HCT116 (cell line): ENCODE measurements around the gene KIF3C. TPM values are rescaled to one million over a fixed set of nuclear protein-coding genes. Genes with fewer than 3 reads are reported as not detected.
"Not testable (repeated sequence)": the region's sequence is repeated elsewhere in the genome, so short reads cannot be mapped to it uniquely, and the experiment has no call there.

Experiments
- ATAC-seq: fragments of 200-7000 bp; cut with Tn5 transposase; 2 replicates; pipeline ENCODE4 v1.9.1; 2020; ENCODE audit warnings: mild to moderate bottlenecking, moderate library complexity
- BruUV-seq: library from RNA; stranded (reverse); fragments of 400-500 nt; replicated peaks from 2 replicates; lab custom pipeline; 2021; lab: Mats Ljungman, UMichigan
- CTCF ChIA-PET: fragments of 300-600 bp; sonication (Branson Sonifier 250); formaldehyde crosslinking; loops from one replicate; lab custom pipeline; 2021; ENCODE audit warnings: antibody characterized with exemption; lab: Charles Lee
- POLR2A ChIA-PET: fragments of 300-600, 350-600 bp; sonication (Branson Sonifier 250); formaldehyde crosslinking; loops from one replicate; lab custom pipeline; 2021; ENCODE audit warnings: antibody characterized with exemption; lab: Charles Lee
- RAD21 ChIA-PET, 2 experiments: fragments of 300-600 bp; sonication (Branson Sonifier 250); formaldehyde crosslinking; loops; one replicate each; lab custom pipeline; 2023; ENCODE audit warnings: low total read pairs in 2 of 2; ENCODE audit not compliant: uncharacterized antibody in 2 of 2, unreplicated experiment in 2 of 2, low non-redundant PET in 1 of 2; lab: Charles Lee
- DNase-seq: peaks from one replicate; pipeline ENCODE4 v3.0.0-alpha.2; 2010; ENCODE audit warnings: low read depth, low spot score
- H2AFZ ChIP-seq: fragments of 200-600 bp; shearing (Covaris generic), sonication (generic); 2 replicates; pipeline ENCODE4 v1.6.1; 2017; ENCODE audit warnings: low read depth, mixed run types, mixed read lengths, antibody characterized with exemption, low read length; ENCODE audit not compliant: poor library complexity, severe bottlenecking
- H3K27ac ChIP-seq: 2 replicates; pipeline ENCODE4 v1.5.1; 2012; ENCODE audit warnings: low read depth, low read length
- H3K27me3 ChIP-seq: fragments of 200-600 bp; sonication (generic); 2 replicates; pipeline ENCODE4 v1.6.1; 2016; ENCODE audit warnings: mixed run types, low read length, mixed read lengths; ENCODE audit not compliant: insufficient read depth
- H3K36me3 ChIP-seq, 2 experiments: fragments of 200-500 bp in 1 of 2; fragments of 200-600 bp in 1 of 2; sonication (Bioruptor generic) in 1 of 2; sonication (generic) in 1 of 2; 2 replicates each; pipeline versions ENCODE4 v1.5.1 to v1.6.1; 2014 to 2016; ENCODE audit warnings: low read length in 2 of 2, inconsistent platforms in 1 of 2, mixed read lengths in 1 of 2, mixed run types in 1 of 2; ENCODE audit not compliant: insufficient read depth in 2 of 2, control insufficient read depth in 1 of 2
- H3K4me1 ChIP-seq, 2 experiments: fragments of 200-600 bp in 1 of 2; sonication (generic) in 1 of 2; 2 replicates each; pipeline versions ENCODE4 v1.5.1 to v1.6.1; 2012 to 2017; ENCODE audit warnings: low read length in 2 of 2, inconsistent platforms in 1 of 2, mild to moderate bottlenecking in 1 of 2, mixed read lengths in 1 of 2, mixed run types in 1 of 2, moderate library complexity in 1 of 2; ENCODE audit not compliant: insufficient read depth in 2 of 2, control insufficient read depth in 1 of 2
- H3K4me2 ChIP-seq: fragments of 200-600 bp; sonication (generic); 2 replicates; pipeline ENCODE4 v1.6.1; 2017; ENCODE audit warnings: mixed run types, low read length, mixed read lengths
- H3K4me3 ChIP-seq, 2 experiments: fragments of 200-600 bp in 1 of 2; sonication (generic) in 1 of 2; replicated peaks in 1 of 2; 2 replicates each; pipeline ENCODE4 v1.5.1; 2011 to 2016; ENCODE audit warnings: low read length in 2 of 2, control low read depth in 1 of 2, low read depth in 1 of 2, mild to moderate bottlenecking in 1 of 2, mixed read lengths in 1 of 2, mixed run types in 1 of 2
- H3K79me2 ChIP-seq: fragments of 200-600 bp; sonication (generic); 2 replicates; pipeline ENCODE4 v1.6.1; 2017; ENCODE audit warnings: mild to moderate bottlenecking, mixed run types, low read length, moderate library complexity, mixed read lengths; ENCODE audit not compliant: insufficient read depth
- H3K9ac ChIP-seq: fragments of 200-600 bp; sonication (generic); 2 replicates; pipeline ENCODE4 v1.6.1; 2016; ENCODE audit warnings: low read length, mixed read lengths
- H3K9me2 ChIP-seq: fragments of 200-600 bp; sonication (generic), shearing (Covaris generic); 2 replicates; pipeline ENCODE4 v1.6.1; 2017; ENCODE audit warnings: mixed run types, mild to moderate bottlenecking, moderate library complexity; ENCODE audit not compliant: insufficient read depth
- H3K9me3 ChIP-seq, 2 experiments: fragments of 200-500 bp in 1 of 2; fragments of 200-600 bp in 1 of 2; sonication (Bioruptor generic) in 1 of 2; sonication (generic) in 1 of 2; 2 replicates each; pipeline ENCODE4 v1.6.1; 2014 to 2017; ENCODE audit warnings: low read length in 2 of 2, mixed read lengths in 2 of 2, inconsistent platforms in 1 of 2, low read depth in 1 of 2, mild to moderate bottlenecking in 1 of 2, mixed run types in 1 of 2, moderate library complexity in 1 of 2; ENCODE audit not compliant: control insufficient read depth in 1 of 2, insufficient read depth in 1 of 2
- H4K20me1 ChIP-seq: fragments of 200-600 bp; sonication (generic), shearing (Covaris generic); 2 replicates; pipeline ENCODE4 v1.6.1; 2017; ENCODE audit warnings: mixed run types, mild to moderate bottlenecking, moderate library complexity; ENCODE audit not compliant: insufficient read depth
- CBX3 ChIP-seq: IDR thresholded peaks from 2 replicates; pipeline ENCODE4 v1.6.1; 2012; ENCODE audit warnings: low read depth
- CEBPB ChIP-seq: IDR thresholded peaks from 2 replicates; pipeline ENCODE4 v1.6.1; 2012; ENCODE audit warnings: low read depth
- EGR1 ChIP-seq: IDR thresholded peaks from 2 replicates; pipeline ENCODE4 v1.6.1; 2012; ENCODE audit warnings: low read depth
- ELF1 ChIP-seq: IDR thresholded peaks from 2 replicates; pipeline ENCODE4 v1.6.1; 2012; ENCODE audit warnings: low read depth, borderline replicate concordance
- EZH2 ChIP-seq: fragments of 200-600 bp; sonication (generic); IDR thresholded peaks from 2 replicates; pipeline ENCODE4 v1.6.1; 2017; ENCODE audit warnings: antibody characterized with exemption, mixed run types
- EZH2phosphoT487 ChIP-seq: fragments of 200-600 bp; IDR thresholded peaks from 2 replicates; pipeline ENCODE4 v1.6.1; 2018; ENCODE audit warnings: antibody characterized with exemption, borderline replicate concordance
- POLR2A ChIP-seq: IDR thresholded peaks from 2 replicates; pipeline ENCODE4 v1.7.0; 2011; ENCODE audit warnings: borderline replicate concordance; ENCODE audit not compliant: insufficient read depth, insufficient read length; ENCODE audit errors: extremely low read depth
- POLR2AphosphoS5 ChIP-seq: IDR thresholded peaks from 2 replicates; pipeline ENCODE4 v1.6.1; 2011; ENCODE audit warnings: mild to moderate bottlenecking, low read depth, low read length, moderate library complexity
- SP1 ChIP-seq: IDR thresholded peaks from 2 replicates; pipeline ENCODE4 v1.6.1; 2012; ENCODE audit warnings: low read depth
- SRF ChIP-seq: IDR thresholded peaks from 2 replicates; pipeline ENCODE4 v1.6.1; 2012; ENCODE audit warnings: low read depth
- YY1 ChIP-seq: IDR thresholded peaks from 2 replicates; pipeline ENCODE4 v1.6.1; 2011; ENCODE audit warnings: low read length, low read depth, moderate library complexity, mild to moderate bottlenecking; ENCODE audit not compliant: insufficient replicate concordance; ENCODE audit errors: extremely low read depth
- ZFX ChIP-seq: fragments of 450-650 bp; IDR thresholded peaks from 2 replicates; pipeline ENCODE4 v1.6.1; 2017
- intact Hi-C: fragments of 100-400 bp; cut with micrococcal nuclease; formaldehyde crosslinking; loops from 2 replicates; pipeline ENCODE4 v1.10.0; 2022
- total RNA-seq: library from RNA; stranded (reverse); gene quantifications from one replicate; pipeline ENCODE4 v1.2.1, GENCODE V29; 2021; ENCODE audit not compliant: unreplicated experiment
- TF ChIP-seq, protein P1 (sequence below): IDR thresholded peaks from 2 replicates; pipeline ENCODE4 v1.6.1; 2012; ENCODE audit warnings: low read depth
- TF ChIP-seq, protein P2 (sequence below): IDR thresholded peaks from 2 replicates; pipeline ENCODE4 v1.6.1; 2012
- TF ChIP-seq, protein P3 (sequence below): IDR thresholded peaks from 2 replicates; pipeline ENCODE4 v1.6.1; 2012

Gene KIF3C
- total RNA-seq, 1 experiment from 2014 or later, result 5.4 TPM

DNA sequence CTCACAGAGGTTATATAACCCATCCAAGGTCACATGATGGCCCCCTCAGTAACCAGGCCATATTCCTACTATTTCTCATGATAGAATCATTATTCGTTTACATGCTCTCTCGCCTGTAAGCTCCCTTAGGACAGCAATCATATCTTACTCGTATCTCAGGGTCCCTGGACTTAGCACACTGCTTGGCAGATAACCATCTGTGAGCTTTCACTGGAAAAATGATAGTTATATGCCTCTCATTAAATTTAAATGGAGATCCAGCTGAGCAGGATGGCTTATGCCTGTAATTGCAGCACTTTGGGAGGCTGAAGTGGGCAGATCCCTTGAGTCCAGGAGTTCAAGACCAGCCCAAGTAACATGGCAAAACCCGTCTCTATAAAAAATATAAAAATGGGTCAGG lies 21.9 kb downstream of the KIF3C start:
- no peak overlapping the region for H3K4me3 ChIP-seq
- BruUV-seq, result no TSS peak
- no peak overlapping the region for H3K27ac ChIP-seq
- no peaks in the 10 kb centered on the region for H3K79me2 ChIP-seq
- H3K36me3 ChIP-seq, result no peaks in the 10 kb centered on the region
- POLR2A ChIA-PET, result no interaction called here
- H4K20me1 ChIP-seq, result no peaks in the 10 kb centered on the region
- H3K9me3 ChIP-seq, result no peaks in the 10 kb centered on the region
- no peak overlapping the region for H3K4me2 ChIP-seq
- intact Hi-C loops, result no loop called here
- ATAC-seq, result no peak
- CTCF ChIA-PET, result no interaction called here
- H3K9ac ChIP-seq, result no peak overlapping the region
- TF ChIP-seq POLR2A, result no peak
- TF ChIP-seq, protein P1, sequence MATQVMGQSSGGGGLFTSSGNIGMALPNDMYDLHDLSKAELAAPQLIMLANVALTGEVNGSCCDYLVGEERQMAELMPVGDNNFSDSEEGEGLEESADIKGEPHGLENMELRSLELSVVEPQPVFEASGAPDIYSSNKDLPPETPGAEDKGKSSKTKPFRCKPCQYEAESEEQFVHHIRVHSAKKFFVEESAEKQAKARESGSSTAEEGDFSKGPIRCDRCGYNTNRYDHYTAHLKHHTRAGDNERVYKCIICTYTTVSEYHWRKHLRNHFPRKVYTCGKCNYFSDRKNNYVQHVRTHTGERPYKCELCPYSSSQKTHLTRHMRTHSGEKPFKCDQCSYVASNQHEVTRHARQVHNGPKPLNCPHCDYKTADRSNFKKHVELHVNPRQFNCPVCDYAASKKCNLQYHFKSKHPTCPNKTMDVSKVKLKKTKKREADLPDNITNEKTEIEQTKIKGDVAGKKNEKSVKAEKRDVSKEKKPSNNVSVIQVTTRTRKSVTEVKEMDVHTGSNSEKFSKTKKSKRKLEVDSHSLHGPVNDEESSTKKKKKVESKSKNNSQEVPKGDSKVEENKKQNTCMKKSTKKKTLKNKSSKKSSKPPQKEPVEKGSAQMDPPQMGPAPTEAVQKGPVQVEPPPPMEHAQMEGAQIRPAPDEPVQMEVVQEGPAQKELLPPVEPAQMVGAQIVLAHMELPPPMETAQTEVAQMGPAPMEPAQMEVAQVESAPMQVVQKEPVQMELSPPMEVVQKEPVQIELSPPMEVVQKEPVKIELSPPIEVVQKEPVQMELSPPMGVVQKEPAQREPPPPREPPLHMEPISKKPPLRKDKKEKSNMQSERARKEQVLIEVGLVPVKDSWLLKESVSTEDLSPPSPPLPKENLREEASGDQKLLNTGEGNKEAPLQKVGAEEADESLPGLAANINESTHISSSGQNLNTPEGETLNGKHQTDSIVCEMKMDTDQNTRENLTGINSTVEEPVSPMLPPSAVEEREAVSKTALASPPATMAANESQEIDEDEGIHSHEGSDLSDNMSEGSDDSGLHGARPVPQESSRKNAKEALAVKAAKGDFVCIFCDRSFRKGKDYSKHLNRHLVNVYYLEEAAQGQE, result no peak
- TF ChIP-seq EZH2, result no peak
- no peak for TF ChIP-seq YY1
- TF ChIP-seq, protein P2, sequence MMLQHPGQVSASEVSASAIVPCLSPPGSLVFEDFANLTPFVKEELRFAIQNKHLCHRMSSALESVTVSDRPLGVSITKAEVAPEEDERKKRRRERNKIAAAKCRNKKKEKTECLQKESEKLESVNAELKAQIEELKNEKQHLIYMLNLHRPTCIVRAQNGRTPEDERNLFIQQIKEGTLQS, result no peak
- no peak for TF ChIP-seq CEBPB
- no peak for TF ChIP-seq ZFX
- TF ChIP-seq POLR2AphosphoS5, result no peak
- TF ChIP-seq, protein P3, sequence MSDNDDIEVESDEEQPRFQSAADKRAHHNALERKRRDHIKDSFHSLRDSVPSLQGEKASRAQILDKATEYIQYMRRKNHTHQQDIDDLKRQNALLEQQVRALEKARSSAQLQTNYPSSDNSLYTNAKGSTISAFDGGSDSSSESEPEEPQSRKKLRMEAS, result no peak
- TF ChIP-seq EGR1, result no peak
- TF ChIP-seq SRF, result no peak
- no peak for TF ChIP-seq SP1
- no peak for TF ChIP-seq ELF1
- no peak for TF ChIP-seq CBX3
- TF ChIP-seq EZH2phosphoT487, result no peak
- TF ChIP-seq, all 23 proteins: peak for 0
- Histone ChIP-seq H3K27me3 (no peaks in the 10 kb centered on the region), H3K9me2 (no peaks in the 10 kb centered on the region), H2AFZ (no peak overlapping the region), H3K4me1 (peaks cover 0 to 9% of the 10 kb centered on the region in 2 experiments; a peak in 1 of 4 replicates)
- DNase-seq, result no peak
- RAD21 ChIA-PET, result no interaction called here

DNA sequence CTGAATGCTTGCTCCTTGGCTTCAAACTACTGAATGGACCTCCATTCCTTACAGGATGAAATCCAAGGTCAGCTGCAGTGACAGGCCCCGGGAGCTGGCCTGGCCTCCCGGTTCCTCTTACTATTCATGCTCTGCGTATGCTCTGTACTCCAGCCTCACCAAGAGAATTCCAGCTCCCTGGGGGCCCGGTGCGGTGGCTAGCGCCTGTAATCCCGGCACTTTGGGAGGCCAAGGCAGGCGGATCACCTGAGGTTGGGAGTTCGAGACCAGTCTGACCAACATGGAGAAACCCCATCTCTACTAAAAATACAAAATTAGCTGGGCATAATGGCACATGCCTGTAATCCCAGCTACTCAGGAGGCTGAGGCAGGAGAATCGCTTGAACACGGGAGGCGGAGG lies 23.7 kb downstream of the KIF3C start:
- POLR2A ChIA-PET, H3K9me3 ChIP-seq, ATAC-seq, H3K27ac ChIP-seq, H3K36me3 ChIP-seq, H3K4me2 ChIP-seq, H3K9ac ChIP-seq, CTCF ChIA-PET, H3K27me3 ChIP-seq, H4K20me1 ChIP-seq, H3K4me1 ChIP-seq, H3K79me2 ChIP-seq, RAD21 ChIA-PET, DNase-seq, H3K4me3 ChIP-seq, H3K9me2 ChIP-seq, BruUV-seq, H2AFZ ChIP-seq: not testable (repeated sequence)
- intact Hi-C loops, result loop anchor here (10.0 kb wide), 1 partner anchor 616 kb away; no protein-coding TSS in a partner anchor
